Left renal cortex interstitium (tissue), 4 donors: ENCODE measurements around the gene EIF4EBP3. TPM values are rescaled to one million over a fixed set of nuclear protein-coding genes. Genes with fewer than 3 reads are reported as not detected.
"Not testable (repeated sequence)": the region's sequence is repeated elsewhere in the genome, so short reads cannot be mapped to it uniquely, and the experiment has no call there.

Experiments
- DNase-seq, 4 donors: peaks; one replicate each; pipeline ENCODE4 v3.0.0-alpha.2; 2013; ENCODE audit warnings: low read depth in 4 of 4, low spot score in 2 of 4, missing footprints in 1 of 4
- polyA plus RNA-seq, 4 donors: library from polyadenylated mRNA; unstranded; fragments of 120-200 nt; gene quantifications; one replicate each; pipeline ENCODE4 v1.2.1, GENCODE V29; 2013; ENCODE audit not compliant: insufficient read length in 4 of 4

The EIF4EBP3 gene
- polyA plus RNA-seq, 4 donors: 8.9 to 10.5 (median 10.1) TPM

DNA sequence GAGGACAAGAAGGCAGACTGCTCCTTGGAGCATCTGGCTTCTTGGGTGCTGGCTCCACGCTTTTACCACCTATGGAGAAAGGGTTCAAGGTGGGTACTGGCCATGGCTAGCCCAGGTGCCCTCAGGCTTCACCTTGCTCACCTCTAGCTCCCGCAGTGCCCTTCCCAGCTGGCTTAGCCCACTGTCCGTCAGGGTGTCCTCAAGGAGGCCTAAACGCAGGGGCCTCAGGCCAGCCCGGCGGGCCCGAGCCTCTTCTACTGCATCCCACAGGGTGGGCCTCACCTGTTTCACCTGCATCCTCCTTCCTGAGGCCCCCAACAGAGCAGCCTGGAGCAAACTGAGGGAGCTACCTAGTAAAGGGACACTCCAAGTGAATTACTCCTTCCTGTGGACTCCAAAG is 26.2 kb downstream of the EIF4EBP3 start:
- no peak for DNase-seq

- DNase-seq: no peak
Measured at GRCh38 chr5:140574165-140574564, 26.7 kb downstream of the EIF4EBP3 start.

GRCh38 chr5:140575309-140575708 is 27.8 kb downstream of the EIF4EBP3 start:
- no peak for DNase-seq

DNA sequence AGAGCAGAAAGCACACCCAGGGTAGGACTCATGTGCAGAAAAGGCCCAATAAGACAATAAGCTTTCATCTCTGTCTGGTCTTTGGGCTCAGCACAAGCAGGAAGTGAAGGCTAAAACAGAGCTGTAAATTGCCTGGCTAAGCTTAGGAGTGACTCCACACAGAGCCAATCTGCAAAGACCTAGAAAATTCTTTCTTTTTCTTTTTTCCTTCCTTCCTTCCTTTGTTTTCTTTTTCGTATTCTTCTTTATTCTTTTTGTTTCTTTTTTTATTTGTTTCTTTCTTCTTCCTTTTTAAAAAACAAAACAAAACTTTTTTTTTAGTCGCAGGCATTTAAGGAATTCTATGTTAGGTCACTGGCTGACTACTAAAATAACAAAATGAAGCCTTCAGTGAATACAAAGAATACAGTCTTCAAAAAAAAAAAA is 29.3 kb downstream of the EIF4EBP3 start:
- DNase-seq: no peak

DNA sequence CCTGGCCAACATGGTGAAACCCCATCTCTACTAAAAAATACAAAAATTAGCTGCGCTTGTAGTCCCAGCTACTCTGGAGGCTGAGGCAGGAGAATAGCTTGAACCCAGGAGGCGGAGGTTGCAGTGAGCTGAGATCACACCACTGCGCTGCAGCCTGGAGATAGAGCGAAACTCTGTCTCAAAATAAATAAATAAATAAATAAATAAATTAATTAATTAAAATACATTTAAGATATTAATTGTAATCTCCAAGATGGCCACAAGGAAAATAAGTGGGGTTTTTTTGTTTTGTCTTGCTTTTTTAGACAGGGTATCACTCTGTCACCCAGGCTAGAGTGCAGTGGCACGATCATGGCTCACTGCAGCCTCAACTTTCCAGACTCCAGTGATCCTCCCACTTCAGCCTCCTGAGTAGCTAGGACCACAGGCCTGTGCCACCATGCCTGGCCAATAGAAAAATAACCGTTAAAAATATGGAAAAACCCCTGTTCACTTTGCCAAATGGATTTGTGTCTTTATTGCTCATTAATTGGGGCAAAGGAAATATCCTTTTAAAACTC is 31.8 kb downstream of the EIF4EBP3 start:
- not testable (repeated sequence) for DNase-seq

GRCh38 chr5:140587495-140587894 is 40.0 kb downstream of the EIF4EBP3 start:
- no peak for DNase-seq

DNA sequence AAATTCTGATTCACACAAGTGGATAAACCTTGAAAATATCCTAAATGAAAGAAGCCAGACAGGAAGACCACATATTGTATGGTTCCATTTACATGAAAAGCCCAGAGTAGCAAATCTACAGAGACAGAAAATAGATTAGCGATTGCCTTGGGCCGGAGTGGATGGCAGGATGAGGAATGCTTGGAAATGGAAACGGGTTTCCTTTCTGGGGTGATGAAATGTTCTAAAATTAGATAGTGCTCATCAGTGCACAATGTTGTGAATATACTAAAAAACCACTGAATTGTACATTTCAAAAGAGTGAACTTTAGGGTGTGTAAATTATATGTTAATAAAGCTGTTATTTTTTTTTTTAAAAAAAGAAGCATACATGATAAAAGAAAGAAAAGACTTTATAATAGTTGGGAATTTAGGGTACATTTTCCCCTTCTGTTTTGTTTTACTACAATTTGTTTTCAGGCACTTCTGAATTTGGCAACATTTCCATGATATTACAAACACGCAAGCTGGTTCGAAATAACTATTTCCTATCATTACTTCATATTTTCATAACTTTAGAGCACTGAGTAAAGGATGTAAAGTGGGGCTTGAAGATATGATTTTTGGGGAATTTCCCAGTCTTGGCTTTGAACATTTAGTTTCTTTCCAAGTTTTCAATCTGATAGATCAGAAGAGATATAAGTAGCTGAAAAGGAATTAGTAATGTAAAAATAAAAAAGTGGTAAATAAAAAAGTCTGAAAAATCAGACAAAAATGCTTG is 41.0 kb downstream of the EIF4EBP3 start:
- no peak for DNase-seq

GRCh38 chr5:140590861-140591260 is 43.4 kb downstream of the EIF4EBP3 start:
- DNase-seq: no peak

- DNase-seq: no peak
Measured at GRCh38 chr5:140591747-140592372, 44.4 kb downstream of the EIF4EBP3 start.

DNA sequence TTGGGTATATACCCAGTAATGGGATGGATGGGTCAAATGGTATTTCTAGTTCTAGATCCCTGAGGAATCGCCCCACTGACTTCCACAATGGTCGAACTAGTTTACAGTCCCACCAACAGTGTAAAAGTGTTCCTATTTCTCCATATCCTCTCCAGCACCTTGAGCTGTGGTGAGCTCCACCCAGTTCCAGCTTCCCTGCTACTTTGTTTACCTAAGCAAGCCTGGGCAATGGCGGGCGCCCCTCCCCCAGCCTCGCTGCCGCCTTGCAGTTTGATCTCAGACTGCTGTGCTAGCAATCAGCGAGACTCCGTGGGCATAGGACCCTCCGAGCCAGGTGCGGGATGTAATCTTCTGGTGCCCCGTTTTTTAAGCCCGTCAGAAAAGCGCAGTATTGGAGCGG is 45.6 kb downstream of the EIF4EBP3 start:
- DNase-seq: not testable (repeated sequence)

- no peak for DNase-seq
Measured at GRCh38 chr5:140594169-140594568, 46.7 kb downstream of the EIF4EBP3 start.

DNA sequence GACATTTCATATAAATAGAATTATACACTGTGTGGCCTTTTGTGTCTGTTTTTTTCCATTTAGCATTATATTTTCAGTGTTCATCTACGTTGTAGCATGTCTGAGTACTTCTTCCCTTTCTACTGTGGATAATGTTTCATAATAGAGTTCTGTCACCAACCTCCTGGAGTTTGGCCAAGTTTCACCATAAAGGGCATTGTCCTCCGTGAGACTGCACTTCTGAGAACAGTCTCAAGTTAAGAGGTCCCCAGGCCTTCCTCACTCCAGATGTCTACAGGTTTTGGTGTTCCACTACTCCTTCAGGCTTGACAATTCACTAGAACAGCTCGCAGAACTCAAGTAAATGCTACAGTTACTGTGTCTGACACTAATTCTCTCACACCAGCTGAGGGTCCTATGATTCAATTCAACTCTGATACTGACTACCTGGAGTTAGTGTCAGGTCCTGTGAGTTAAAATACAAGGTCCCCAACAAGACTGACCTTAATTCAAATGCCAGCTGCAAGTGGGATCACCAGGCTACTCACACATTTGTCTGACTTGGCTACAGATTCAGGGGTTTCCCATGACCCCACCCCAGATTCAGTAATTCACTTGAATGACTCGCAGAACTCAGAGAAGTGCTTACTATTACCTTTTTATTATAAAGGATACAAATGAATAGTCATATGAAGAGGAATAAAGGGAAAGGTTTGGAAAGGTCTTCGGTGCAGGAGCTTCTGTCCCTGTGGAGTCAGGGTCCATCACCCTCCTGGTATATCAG is 48.3 kb downstream of the EIF4EBP3 start:
- no peak for DNase-seq

- DNase-seq: no peak
Measured at GRCh38 chr5:140596321-140596741, 48.9 kb downstream of the EIF4EBP3 start.

GRCh38 chr5:140598836-140599235 is 51.4 kb downstream of the EIF4EBP3 start:
- DNase-seq: no peak

Other genes starting within 250 kb of the EIF4EBP3 start
- gene PFDN1, start 244.6 kb upstream of the EIF4EBP3 start, polyA plus RNA-seq: 100 to 1,000 TPM in 3 of 4 donors, 10 to 100 TPM in 1; 93.3 to 122 (median 104) TPM
- 10 to 100 TPM in 2 of 4 donors, 1 to 10 TPM in 2; 9.3 to 11.1 (median 10.2) TPM for gene HBEGF, start 201.1 kb upstream of the EIF4EBP3 start, polyA plus RNA-seq
- gene SLC4A9, start 187.5 kb upstream of the EIF4EBP3 start, polyA plus RNA-seq: 10 to 100 TPM; 17.6 to 46.5 (median 26.9) TPM
- gene ANKHD1, start 145.8 kb upstream of the EIF4EBP3 start, polyA plus RNA-seq: 100 to 1,000 TPM in 3 of 4 donors, 10 to 100 TPM in 1; 88.3 to 151 (median 119) TPM
- 10 to 100 TPM; 22.3 to 31.8 (median 26.9) TPM for gene SRA1, start 9.8 kb downstream of the EIF4EBP3 start, polyA plus RNA-seq
- 10 to 100 TPM; 28.4 to 65.8 (median 41.3) TPM for gene APBB3, start 16.9 kb downstream of the EIF4EBP3 start, polyA plus RNA-seq
- gene SLC35A4, start 17.2 kb downstream of the EIF4EBP3 start, polyA plus RNA-seq: 10 to 100 TPM; 74.5 to 85.7 (median 81.2) TPM
- 10 to 100 TPM in 2 of 4 donors, 1 to 10 TPM in 2; 6.0 to 11.7 (median 9.5) TPM for gene CD14, start 85.5 kb downstream of the EIF4EBP3 start, polyA plus RNA-seq
- gene TMCO6, start 91.8 kb downstream of the EIF4EBP3 start, polyA plus RNA-seq: 10 to 100 TPM; 12.5 to 23.1 (median 18.2) TPM
- 100 to 1,000 TPM in 1 of 4 donors, 10 to 100 TPM in 3; 76.4 to 116 (median 84.2) TPM for gene NDUFA2, start 100.0 kb downstream of the EIF4EBP3 start, polyA plus RNA-seq
- 100 to 1,000 TPM; 149 to 185 (median 162) TPM for gene IK, start 100.2 kb downstream of the EIF4EBP3 start, polyA plus RNA-seq
- 10 to 100 TPM; 12.5 to 21.3 (median 16.9) TPM for gene WDR55, start 117.2 kb downstream of the EIF4EBP3 start, polyA plus RNA-seq
- gene DND1, start 125.9 kb downstream of the EIF4EBP3 start, polyA plus RNA-seq: under 1 TPM in 2 of 4 donors, not detected in 2; 0.21 to 0.77 TPM
- gene HARS1, start 143.7 kb downstream of the EIF4EBP3 start, polyA plus RNA-seq: 10 to 100 TPM; 63.2 to 86.8 (median 73.3) TPM
- 10 to 100 TPM; 37.4 to 60.3 (median 49.2) TPM for gene HARS2, start 143.8 kb downstream of the EIF4EBP3 start, polyA plus RNA-seq
- gene ZMAT2, start 152.8 kb downstream of the EIF4EBP3 start, polyA plus RNA-seq: 100 to 1,000 TPM in 3 of 4 donors, 10 to 100 TPM in 1; 99.1 to 164 (median 111) TPM
- under 1 TPM in 3 of 4 donors, not detected in 1; 0.05 to 0.12 (median 0.07) TPM for gene PCDHA1, start 238.5 kb downstream of the EIF4EBP3 start, polyA plus RNA-seq
- under 1 TPM; 0.13 to 0.46 (median 0.19) TPM for gene PCDHA2, start 247.2 kb downstream of the EIF4EBP3 start, polyA plus RNA-seq